Measurements from ENCODE around the gene NCOA5.

NCOA5 gene

DNA sequence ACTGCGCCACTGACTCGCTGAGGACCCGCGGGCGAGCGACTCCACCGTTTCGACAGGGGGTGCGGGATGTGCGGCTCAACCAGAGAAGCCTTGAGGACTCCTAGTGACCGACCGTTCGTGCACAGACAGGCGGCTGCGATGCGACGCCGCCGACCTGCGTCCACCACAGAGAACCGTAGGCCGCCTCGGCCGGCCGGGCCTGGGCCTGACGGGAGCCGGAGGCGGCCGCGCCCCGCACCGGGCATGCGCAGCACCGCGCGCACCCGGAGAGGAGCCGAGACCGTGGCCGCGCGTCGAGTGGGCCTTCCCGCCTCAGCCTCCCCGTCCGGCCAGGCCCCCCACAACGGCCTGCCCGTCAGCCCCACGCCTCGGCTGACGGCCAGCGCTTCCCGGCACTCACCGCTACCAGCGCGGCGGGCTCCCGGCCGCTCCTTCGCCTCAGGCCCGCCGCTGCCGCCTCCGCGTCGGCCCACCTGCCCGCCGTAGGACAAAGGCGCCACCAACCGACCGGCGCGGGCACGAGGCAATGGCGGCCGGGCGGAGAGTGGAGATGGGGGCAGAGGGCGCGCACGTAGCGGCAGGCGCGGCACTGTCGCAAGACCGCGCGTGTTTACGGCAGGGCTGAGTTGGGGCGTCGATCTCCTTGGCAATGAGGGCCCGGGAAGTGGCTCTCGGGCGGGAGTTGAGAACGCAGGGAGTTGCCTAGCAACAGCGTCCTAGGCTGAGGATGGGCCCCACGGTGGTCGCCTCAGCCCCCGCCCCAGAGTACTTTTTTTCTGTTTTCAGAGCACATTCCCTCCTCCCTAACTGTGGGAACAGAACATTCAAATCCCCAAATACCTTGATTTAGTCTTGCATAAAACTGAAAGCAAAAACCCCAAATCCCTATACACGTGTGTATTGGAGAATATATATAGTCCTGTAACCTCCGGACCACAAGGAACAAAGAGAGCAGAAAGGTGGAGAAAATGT lies at the start of gene NCOA5:
Gene NCOA5, minus strand, starts transcription at position 546 of the 972 bp plus-strand sequence. CDS start 10,538 bp downstream, outside the sequence.
- peak; percentile 98 for DNase-seq

DNA sequence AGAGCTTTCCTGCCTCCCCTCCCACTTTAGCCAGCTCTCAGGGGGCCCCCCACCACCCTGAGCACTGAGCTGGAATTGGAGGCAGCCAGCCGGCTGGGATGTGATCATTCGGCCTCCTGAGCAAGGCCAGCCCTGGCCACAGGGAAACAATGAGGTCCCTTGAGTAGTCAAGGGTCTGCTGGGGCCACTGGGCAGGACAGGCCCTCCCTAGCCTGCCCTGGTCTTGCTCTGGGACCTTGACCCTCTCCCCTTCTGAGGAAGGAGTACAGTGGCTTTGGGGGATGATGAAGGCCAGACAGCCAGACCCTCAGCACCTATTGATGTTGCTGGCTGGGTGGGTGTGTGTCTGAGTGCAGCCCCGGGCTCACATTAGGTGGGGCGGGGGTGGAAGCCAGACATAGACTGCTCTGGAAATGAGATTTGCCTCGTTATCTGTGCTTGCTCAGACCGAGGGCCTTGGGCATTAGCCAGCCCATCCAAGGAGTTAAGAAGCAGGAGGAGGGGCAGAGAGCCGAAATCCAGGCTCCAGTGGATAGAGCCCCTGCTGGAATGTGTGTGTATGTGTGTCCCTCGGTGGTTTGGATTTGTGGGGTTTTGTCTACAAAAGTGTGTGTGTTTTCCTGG lies 49.6 kb upstream of the NCOA5 start:
- no peak for DNase-seq

DNA sequence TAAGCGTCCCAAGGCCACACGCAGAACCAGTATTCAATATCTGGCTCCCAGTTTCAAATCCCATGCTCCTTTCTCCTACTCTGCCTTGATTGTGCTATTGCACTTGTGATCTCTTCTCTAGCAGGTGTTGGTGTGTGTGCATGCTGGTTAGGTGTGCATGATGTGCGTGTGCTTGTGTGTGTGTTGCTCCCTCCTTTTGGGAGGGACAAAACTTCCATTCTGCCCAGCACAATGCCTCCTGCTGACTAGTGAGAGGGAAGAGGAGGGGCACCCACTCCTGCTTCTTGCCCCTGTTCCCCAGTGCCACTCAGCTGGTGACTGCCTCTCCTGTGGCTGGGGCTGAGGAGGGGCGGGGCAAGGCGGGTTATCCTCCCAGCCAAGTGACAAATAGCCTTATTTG lies 48.1 kb upstream of the NCOA5 start:
- no peak for DNase-seq

DNA sequence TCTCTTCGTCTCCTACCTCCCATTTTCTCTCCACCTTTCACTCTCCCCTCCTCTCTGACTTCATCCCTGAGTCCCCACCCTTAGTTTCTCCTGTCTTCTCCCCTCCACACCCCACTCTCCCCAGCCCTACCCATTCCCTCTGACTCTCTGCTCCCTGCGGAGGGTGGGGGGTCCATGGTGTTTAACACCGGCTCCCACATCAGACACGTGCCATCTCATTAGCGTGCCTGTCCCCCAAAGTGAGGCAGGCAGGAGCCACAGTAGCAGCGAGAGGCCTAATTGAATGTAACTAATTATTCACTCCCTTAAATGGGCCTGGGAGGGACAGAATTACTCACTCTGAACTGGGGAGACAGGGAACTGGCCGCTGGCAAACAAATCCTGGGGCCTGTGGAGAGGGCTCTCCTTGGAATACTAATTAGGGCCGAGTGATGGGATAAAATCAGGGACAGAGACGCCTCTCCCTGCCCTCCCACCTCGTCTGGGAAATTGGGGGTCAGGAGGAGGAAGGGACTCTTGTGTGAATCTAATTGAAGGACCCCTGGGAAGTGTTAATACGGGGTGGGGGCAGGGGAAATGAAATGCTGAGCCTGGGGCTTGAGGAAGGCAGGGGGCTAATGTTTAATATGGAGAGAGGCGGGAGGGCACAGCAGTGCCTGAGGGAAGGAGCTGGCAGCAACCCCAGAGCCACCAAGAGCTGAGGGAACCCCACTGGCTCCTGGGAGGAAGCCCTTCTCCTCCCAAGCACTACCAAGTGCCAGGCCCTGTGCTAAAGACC lies 46.3 kb upstream of the NCOA5 start:
- DNase-seq, result no peak

DNA sequence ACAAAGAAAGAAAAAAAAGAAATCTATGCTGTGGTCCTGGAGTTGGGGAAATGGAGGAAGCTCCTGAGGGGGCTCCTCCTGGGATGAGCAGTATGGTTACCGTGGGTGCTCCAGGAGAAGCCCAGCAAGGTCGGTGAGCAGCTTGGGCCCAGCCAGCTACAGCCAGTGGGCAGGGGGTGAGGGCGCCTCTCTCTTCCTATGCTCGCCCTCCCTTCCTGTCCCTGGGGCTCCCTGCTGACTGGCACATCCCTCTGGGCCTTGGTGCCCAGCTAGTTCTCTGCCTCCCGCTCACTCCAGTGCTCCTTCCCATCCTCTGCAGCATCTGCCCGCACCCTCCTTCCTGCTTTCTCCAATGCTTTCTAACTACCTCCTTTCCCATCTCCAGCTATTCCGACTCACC lies 45.0 kb upstream of the NCOA5 start:
- no peak for DNase-seq

DNA sequence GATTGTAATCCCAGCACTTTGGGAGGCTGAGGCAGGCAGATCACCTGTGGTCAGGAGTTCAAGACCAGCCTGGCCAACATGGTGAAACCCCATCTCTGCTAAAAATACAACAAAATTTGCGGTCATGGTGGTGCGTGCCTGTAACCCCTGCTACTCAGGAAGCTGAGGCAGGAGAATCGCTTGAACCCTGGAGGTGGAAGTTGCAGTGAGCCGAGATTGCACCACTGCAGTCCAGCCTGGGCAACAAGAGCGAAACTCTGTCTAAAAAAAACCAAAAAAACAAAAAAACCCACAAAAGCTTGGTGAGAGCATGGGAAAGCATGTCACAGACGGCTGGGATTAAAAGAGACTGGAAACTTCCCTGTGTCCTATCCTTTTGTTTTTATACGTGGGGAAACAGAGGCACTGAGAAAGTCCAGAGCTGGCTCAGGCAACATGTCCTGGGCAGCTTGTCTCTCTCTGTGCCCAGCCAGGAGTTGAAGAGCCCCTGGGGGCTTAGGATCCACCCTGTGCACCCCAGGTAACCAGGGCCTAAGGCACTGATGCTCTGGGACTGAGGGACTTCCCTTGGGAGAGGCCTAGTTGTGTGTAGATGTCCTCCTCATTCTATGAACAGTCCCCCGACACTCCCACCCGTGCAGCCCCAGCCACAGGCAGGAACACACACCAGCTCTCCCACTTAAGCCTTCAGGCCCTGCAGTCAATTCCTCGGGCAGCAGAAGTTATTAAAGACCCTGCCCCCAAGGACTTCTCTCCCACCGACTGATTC lies 44.3 kb upstream of the NCOA5 start:
- DNase-seq, result no peak

DNA sequence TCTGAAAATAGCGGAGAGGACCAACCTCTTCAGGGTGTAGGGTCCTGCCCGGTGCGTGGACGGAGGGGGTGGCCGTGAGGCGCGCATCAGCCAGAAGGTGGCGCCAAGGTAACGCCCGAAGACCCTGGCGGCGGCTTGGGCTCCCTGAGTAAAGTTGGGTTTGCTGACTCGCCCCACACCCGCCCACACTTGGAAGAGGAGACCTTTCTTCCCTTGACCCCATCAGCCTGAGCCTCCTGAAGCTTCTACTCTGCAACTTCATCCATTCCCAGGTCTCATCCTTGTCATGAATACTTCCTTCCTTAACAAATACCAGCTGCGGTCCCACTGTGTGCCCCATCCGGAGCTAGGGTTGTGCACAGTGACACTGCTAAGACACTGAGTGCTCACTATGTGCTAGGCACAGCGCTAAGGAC lies 43.0 kb upstream of the NCOA5 start:
- peak; percentile 79 for DNase-seq

DNA sequence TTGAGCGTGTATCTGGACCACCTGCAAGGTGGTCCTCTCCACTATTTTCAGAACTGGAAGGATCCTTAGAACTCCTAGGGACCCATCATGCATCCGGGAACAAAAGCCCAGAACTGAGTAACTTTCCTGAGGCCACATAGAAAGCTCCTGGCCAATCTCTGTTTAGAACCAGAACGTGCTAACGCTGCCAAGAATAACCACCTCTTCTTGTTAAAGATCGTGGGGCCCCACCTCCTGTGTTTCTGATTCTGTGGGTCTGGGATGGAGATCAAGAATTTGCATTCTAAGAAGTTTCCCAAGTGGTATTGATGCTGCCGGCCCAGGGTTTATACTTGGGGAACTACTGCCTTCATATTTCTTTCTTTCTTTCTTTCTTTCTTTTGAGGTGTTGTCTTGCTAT lies 41.6 kb upstream of the NCOA5 start:
- DNase-seq, result no peak

DNA sequence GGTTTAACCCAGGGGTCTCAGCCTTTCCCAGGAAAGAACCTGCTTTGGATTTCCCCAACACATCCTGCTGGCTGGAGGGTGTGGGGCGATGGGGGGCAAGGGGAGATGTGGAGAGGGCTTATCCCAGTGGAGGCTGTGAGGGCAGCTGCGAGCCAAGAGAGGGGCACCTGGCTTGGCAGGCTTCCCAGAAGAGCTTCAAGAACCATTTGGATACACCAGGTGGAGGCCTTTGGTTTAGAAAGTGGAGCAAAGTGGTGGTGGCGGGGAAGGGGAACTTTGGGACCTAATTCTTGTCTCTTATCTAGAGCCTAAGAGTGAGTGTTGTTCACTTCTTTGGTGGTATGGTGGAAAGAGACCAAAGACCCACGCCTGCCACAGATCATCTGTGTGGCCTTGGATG lies 40.8 kb upstream of the NCOA5 start:
- DNase-seq, result peak; percentile 99

DNA sequence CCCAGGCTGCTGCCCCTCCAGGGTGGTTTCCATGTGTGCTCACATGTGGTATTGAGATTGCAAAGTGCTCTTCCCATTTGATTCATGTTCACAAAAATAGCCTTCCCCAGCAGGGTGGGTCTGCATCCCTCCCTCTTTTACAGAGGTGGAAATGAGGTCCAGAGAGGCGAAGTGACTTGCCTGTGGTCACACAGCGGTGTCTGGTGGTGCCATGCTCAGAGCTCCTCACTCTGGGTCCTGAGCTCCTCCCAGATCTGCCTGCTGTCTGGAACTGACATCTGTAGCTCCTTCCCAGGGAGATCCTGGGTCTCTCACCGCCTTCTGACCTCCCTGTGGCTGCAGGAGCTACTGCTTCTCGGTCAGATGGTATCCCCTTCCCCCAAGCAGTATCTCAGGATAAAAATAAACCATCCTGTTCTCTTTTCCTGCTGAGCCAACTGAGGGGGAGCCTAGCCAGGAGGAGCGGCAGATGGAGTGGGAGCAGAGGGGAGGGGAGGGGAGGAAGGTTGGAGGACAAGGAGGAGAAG lies 40.3 kb upstream of the NCOA5 start:
- DNase-seq, result peak; percentile 99

DNA sequence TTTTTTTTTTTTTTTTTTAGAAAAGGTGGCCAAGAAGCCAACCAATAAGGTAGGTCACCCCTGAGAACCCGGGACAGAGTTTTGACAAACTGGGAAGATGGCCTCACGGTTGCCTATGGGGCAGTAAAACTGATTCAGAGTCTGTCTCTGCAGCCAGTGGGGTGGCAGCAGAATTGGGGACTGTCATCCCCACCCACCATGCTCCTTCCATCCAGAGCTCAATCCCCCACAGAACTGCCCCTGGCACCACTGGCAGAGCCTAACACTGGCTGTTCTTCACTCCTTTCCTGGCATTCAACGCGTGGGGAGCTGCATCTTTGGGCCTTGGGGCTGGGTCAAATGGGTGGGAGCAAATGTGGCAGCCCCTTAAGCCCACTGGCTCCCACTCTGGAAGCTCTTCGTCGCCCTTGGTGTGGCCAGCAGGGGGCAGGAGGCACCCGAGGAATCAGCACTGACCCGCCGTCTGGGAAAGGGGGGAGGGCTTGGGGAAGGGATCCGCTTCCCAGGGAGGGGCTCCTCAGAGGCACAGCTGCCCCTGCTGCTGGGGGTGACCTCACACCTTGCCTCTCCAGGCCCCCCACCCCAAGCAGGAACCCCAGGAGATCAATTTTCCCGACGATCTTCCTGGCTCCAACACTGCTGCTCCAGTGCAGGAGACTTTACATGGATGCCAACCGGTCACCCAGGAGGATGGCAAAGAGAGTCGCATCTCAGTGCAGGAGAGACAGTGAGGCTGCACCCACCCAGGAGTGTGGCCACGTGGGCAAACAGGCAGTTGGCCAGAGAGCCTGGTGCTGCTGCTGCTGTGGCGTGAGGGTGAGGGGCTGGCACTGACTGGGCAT lies 38.8 kb upstream of the NCOA5 start:
- no peak for DNase-seq

DNA sequence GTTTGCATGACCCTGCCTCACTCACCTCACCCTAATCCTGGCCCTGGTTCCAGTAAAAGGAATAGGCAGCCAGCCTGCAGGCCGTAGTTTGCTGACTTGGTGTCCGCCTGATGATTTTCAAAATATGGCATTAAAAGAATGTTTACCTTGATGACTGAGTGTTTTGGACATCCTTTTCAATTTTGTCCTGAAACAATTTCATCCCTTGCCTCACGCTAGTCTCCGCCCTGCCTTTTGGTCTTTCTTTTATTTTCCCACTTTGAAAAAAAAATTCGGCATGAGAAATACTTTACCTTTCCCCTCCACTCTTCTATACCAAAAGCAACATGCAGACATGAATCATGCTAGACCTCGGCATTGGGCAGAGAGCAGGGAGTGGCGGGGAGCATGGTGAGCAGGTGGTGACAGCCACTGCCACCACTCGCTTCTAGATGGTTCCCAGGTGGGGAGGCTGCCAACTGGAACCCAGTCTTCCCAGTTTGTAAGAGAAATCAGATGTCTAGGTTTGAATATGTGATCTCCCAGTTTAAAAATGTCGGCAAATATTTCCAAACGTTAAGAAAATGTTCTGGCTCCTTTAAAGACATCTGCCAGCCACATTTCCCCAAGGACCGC lies 37.7 kb upstream of the NCOA5 start:
- DNase-seq, result peak; percentile 24

DNA sequence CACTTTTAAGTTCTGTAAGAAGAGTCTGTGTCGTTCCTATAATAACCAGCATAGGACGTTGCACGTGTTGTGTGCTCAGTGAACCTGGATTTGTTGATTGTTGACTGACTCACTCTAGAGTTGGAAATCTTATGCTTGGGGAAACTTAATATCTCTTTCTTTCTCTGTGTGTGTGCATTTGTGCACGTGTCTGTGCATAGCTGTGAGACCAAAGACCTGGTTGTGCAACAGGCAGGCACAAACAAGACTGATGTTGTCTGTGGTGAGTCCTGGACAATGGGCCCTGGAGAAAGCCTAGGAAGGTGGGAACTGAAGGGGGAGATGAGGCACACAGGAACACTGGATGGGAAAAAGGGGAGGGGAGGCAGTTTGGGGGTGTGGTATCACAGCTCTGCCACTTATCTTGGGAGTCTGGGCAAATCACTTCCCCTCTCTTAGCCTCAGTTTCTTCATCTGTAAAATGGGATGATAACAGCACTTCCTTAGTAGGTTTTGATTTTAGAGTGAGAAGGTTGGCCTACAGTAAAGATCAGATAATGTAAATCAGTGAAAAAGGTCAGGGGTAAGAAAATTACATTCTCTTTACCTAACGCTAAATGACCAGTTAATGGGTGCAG lies 36.8 kb upstream of the NCOA5 start:
- DNase-seq, result no peak

DNA sequence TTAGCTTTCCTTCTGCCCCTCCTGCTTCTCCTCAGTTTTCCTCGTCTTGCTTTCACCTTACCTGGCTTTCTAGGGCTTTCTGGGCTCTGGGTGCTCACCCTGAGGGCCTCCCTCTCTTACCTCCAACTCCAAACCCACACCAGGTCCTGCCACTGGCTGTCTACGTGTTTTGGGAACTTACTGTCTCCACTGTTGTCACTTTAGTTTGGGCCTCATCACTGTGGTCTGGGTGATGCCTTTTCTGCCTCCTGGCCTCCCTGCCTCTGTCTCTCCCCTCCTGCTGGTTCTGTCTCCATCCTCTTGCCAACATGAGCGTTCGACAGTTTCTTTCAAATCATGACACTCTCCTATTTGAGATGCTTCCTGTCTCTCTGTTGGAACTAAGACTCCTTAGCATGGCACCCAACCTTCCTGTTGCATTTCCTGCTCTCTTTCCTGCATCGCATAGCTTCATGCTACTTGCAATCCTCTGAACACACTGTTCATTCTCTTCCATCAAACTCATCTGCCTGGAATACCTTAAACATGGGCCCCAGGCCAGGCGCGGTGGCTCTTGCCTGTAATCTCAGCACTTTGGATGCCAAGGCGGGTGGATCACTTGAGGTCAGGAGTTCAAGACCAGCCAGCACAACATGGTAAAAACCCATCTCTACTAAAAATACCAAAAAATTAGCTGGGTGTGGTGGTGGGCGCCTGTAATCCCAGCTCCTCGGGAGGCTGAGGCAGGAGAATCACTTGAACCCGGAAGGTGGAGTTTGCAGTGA lies 33.9 kb upstream of the NCOA5 start:
- no peak for DNase-seq

DNA sequence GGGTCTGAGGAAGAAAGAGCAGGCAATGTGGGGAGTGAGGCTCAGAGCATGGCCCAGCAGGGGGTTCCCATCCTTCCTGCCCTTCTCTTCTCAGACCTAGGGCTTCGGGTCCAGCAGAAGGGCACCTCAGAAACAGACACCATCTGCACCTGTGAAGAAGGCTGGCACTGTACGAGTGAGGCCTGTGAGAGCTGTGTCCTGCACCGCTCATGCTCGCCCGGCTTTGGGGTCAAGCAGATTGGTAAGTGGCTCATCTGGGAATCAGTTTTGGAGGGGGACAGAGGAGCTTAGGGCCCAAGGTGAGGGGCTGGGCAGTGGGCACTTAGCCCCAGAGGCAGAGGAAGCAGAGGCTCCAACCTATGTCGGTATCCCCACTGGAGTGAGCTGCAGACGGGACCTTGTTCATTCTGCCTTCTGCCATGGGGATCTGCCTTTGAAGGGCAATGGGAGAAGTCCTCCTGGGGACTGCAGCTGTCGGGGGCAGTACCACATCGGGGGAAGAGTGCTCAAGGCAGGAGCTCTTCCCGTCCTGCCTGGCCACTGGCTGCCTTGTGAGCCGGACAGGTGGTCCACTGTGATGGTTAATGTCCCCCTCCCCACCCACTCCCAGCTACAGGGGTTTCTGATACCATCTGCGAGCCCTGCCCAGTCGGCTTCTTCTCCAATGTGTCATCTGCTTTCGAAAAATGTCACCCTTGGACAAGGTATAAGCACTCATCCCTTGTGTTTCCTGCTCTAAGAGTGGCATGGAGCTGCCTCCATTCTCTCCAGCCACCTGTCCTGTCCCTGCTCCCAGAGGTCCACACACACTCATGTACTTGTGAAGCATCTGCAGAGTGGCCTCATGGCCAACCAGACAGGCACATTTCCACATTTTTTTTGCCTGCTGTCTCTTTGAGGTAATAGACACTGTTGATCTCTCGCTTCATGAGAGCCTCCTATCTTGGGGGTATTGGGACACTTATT lies 33.0 kb upstream of the NCOA5 start:
- no peak for DNase-seq

DNA sequence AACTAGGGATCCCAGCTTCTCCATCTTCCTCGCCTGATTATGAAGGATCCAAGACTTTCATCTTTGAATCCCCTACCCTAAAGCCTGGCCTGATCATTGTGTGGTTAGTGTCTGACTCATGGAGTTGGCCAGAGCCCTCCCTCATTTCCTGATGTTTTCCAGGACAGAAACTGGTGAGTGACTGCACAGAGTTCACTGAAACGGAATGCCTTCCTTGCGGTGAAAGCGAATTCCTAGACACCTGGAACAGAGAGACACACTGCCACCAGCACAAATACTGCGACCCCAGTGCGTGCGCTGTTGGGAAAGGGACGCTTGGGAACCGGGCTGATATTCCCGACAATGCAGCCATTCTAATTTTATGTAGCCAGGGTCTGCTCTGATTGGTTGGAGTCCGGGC lies 32.3 kb upstream of the NCOA5 start:
- DNase-seq, result no peak

DNA sequence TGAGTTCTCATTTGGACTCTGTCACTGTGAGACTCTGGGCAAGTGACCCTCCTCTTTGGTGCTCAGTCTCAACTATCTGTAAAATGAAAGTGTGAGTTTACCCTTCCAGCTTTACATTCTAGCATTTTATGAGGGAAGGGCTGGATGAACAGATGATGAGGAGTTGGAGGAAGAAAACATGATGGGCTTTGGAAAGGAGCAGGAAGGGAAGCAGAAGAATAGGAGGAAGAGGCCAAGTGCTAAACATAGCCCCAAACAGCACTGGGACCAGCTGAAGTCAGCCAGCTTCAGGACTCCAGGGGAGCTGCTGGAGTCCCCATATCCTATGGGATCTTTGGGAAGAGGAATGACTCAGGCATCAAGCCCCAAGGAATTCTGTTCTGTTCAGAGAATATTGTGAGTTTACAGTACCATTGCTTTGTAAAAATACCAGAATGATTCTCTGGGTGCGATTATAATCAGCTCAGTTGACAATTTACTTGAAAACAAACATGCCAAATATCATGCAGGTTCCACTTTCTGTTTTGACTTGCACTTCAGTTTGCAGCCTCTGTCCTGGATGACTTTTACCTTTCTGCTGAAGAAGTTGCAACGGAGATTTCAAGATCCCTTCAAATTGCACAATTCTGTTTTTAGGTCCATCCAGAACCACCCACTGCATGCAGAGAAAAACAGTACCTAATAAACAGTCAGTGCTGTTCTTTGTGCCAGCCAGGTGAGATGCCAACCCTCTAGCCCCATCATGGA lies 31.6 kb upstream of the NCOA5 start:
- no peak for DNase-seq

DNA sequence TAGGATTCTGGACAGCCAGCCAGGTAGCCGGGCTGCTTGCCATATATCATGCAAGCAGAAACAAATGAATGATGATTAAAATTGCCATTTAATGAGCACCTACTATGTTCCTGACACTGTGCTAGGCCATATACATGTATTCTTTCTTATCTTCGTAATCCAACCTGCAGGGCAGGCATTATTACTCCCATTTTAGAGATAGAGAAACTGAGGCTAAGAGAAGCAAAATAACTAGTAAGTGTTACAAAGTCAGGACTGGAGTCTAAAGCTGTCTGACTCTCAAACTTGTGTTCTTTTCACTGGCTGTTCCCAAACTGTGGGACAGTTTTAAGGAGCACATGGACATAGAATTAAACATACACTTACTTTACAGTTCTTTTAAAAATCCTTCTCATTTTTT lies 30.4 kb upstream of the NCOA5 start:
- no peak for DNase-seq
